ENCODE results near the gene TAF1C. TPM values are rescaled to one million over a fixed set of nuclear protein-coding genes. Genes with fewer than 3 reads are reported as not detected.
A peak's percentile ranks its signal among the peaks of the same experiment; 100 is the strongest.

The TAF1C gene
- total RNA-seq, 2 donors from 2014 or later = 92.0 to 99.8 TPM

DNA sequence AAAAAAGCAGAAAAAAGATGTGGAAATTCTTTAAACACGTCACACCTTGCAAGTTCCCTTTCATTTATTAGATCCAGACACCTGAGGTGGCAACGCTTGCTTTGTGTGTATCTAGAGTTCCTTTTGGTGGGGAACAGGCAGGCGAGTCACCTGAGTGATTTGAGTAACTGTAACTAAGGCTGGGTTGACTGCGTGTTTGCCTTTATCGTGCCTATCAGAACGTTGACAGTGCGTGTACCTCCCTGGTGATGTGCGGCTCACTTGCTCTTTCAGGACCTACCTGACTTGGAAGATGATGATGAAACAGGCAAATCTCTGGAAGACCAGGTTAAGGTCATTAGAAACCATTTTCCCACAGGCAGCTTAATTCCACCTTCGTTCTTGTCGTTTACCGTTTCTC is 12.5 kb downstream of the TAF1C start:
- Histone ChIP-seq H3K27ac (ENCODE audit: low read depth, low read length) (no peak overlapping the region), H3K9me3 (ENCODE audit: control insufficient read depth, low read length) (no peaks in the 10 kb centered on the region), H3K4me3 (ENCODE audit: low read length) (no peak overlapping the region), H3K4me1 (ENCODE audit: control insufficient read depth, insufficient read depth, low read length) (no peaks in the 10 kb centered on the region), H3K36me3 (ENCODE audit: control insufficient read depth, insufficient read depth, low read length) (peaks cover 12% of the 10 kb centered on the region), H3K9ac (ENCODE audit: extremely low read depth, low read length, poor library complexity, severe bottlenecking) (no peak overlapping the region), H3K27me3 (ENCODE audit: control insufficient read depth, insufficient read depth, low read length, poor library complexity, severe bottlenecking) (no peaks in the 10 kb centered on the region)
- DNase-seq = peak; percentile 38
- H3K36me3 Mint-ChIP-seq (ENCODE audit: low read depth) = peaks cover 14% of the 10 kb centered on the region
- no peak for TF ChIP-seq CTCF (conservative IDR thresholded peaks at IDR 0.05)
- H3K4me1 Mint-ChIP-seq = peaks cover 7% of the 10 kb centered on the region
- WGBS, 2 experiments (ENCODE audit: insufficient coverage in 1 of 2, insufficient read length in 1 of 2) = 90 to 93% methylated on average over 10 to 11 of the region's 11 CpGs
- no peaks in the 10 kb centered on the region for H3K9me3 Mint-ChIP-seq
- no peaks in the 10 kb centered on the region for H3K27me3 Mint-ChIP-seq (ENCODE audit: insufficient read depth)
- no peak overlapping the region for H3K27ac Mint-ChIP-seq
- no peak overlapping the region for H3K4me3 Mint-ChIP-seq

- H3K4me1 ChIP-seq (ENCODE audit: control insufficient read depth, insufficient read depth, low read length) = no peaks in the 10 kb centered on the region
- no peaks in the 10 kb centered on the region for H3K36me3 ChIP-seq (ENCODE audit: control insufficient read depth, insufficient read depth, low read length)
- no peak overlapping the region for H3K27ac ChIP-seq (ENCODE audit: low read depth, low read length)
- Mint-ChIP-seq H3K4me3 (no peak overlapping the region), H3K27ac (no peak overlapping the region), H3K9me3 (no peaks in the 10 kb centered on the region), H3K27me3 (ENCODE audit: insufficient read depth) (peaks cover 2% of the 10 kb centered on the region), H3K36me3 (ENCODE audit: low read depth) (no peaks in the 10 kb centered on the region), H3K4me1 (no peaks in the 10 kb centered on the region)
- TF ChIP-seq CTCF (conservative IDR thresholded peaks at IDR 0.05) = no peak
- H3K9ac ChIP-seq (ENCODE audit: extremely low read depth, low read length, poor library complexity, severe bottlenecking) = no peak overlapping the region
- peaks cover 2% of the 10 kb centered on the region for H3K27me3 ChIP-seq (ENCODE audit: control insufficient read depth, insufficient read depth, low read length, poor library complexity, severe bottlenecking)
- 82% methylated on average over 7 to 11 of the region's 11 CpGs for WGBS, 2 experiments (ENCODE audit: insufficient coverage in 1 of 2, insufficient read length in 1 of 2)
- no peak overlapping the region for H3K4me3 ChIP-seq (ENCODE audit: low read length)
- H3K9me3 ChIP-seq (ENCODE audit: control insufficient read depth, low read length) = no peaks in the 10 kb centered on the region
- peak; percentile 45 for DNase-seq
These were observed 17.0 kb downstream of the TAF1C start for GRCh38 chr16:84169765-84170310.

GRCh38 chr16:84166796-84167695 is 19.8 kb downstream of the TAF1C start:
- H3K27ac Mint-ChIP-seq = no peak overlapping the region
- H3K9ac ChIP-seq (ENCODE audit: extremely low read depth, low read length, poor library complexity, severe bottlenecking) = no peak overlapping the region
- no peaks in the 10 kb centered on the region for H3K9me3 Mint-ChIP-seq
- H3K27ac ChIP-seq (ENCODE audit: low read depth, low read length) = no peak overlapping the region
- peaks cover 10% of the 10 kb centered on the region for H3K27me3 ChIP-seq (ENCODE audit: control insufficient read depth, insufficient read depth, low read length, poor library complexity, severe bottlenecking)
- DNase-seq = peak; percentile 53
- no peaks in the 10 kb centered on the region for H3K36me3 Mint-ChIP-seq (ENCODE audit: low read depth)
- no peaks in the 10 kb centered on the region for H3K36me3 ChIP-seq (ENCODE audit: control insufficient read depth, insufficient read depth, low read length)
- H3K4me3 Mint-ChIP-seq = no peak overlapping the region
- no peaks in the 10 kb centered on the region for H3K4me1 Mint-ChIP-seq
- no peaks in the 10 kb centered on the region for H3K9me3 ChIP-seq (ENCODE audit: control insufficient read depth, low read length)
- TF ChIP-seq CTCF (conservative IDR thresholded peaks at IDR 0.05) = no peak
- 88 to 94% methylated on average over 8 to 13 of the region's 13 CpGs for WGBS, 2 experiments (ENCODE audit: insufficient coverage in 1 of 2, insufficient read length in 1 of 2)
- no peak overlapping the region for H3K4me3 ChIP-seq (ENCODE audit: low read length)
- H3K4me1 ChIP-seq (ENCODE audit: control insufficient read depth, insufficient read depth, low read length) = no peaks in the 10 kb centered on the region
- peaks cover 8% of the 10 kb centered on the region for H3K27me3 Mint-ChIP-seq (ENCODE audit: insufficient read depth)
